Testis (tissue), 3 donors: Measurements from ENCODE around the gene MAN1A1. TPM values are rescaled to one million over a fixed set of nuclear protein-coding genes. Genes with fewer than 3 reads are reported as not detected.

Source experiments
- DNase-seq: peaks from one replicate; pipeline ENCODE4 v3.0.0-alpha.2; 2019
- H3K27ac ChIP-seq, 2 donors: fragments of 200-600 bp; sonication (generic); one replicate each; pipeline ENCODE4 v1.5.1; 2019
- H3K27me3 ChIP-seq: fragments of 200-600 bp; sonication (generic); one replicate; pipeline ENCODE4 v1.5.1; 2019
- H3K36me3 ChIP-seq: fragments of 200-600 bp; sonication (generic); one replicate; pipeline ENCODE4 v1.5.1; 2017; ENCODE audit warnings: low read depth; ENCODE audit errors: missing control alignments
- H3K4me1 ChIP-seq: fragments of 200-600 bp; sonication (generic); one replicate; pipeline ENCODE4 v1.5.1; 2019
- H3K4me3 ChIP-seq, 2 donors: fragments of 200-600 bp; sonication (generic); one replicate each; pipeline ENCODE4 v1.5.1; 2017 to 2019
- H3K9me3 ChIP-seq: fragments of 200-600 bp; sonication (generic); one replicate; pipeline ENCODE4 v1.5.1; 2017
- CTCF ChIP-seq, 3 experiments: fragments of 450-650 bp in 2 of 3; fragments of 200-600 bp in 1 of 3; sonication (generic) in 1 of 3; IDR thresholded peaks; one replicate each; pipeline ENCODE4 v1.5.1; 2016 to 2019; ENCODE audit warnings: antibody characterized with exemption in 3 of 3, mild to moderate bottlenecking in 2 of 3, moderate library complexity in 1 of 3
- POLR2A ChIP-seq: fragments of 450-650 bp; IDR thresholded peaks from one replicate; pipeline ENCODE4 v1.6.1; 2017; ENCODE audit warnings: antibody characterized with exemption, mild to moderate bottlenecking, moderate library complexity
- WGBS, 2 donors: methylation state at CpG; one replicate each; pipeline ENCODE4 v1.1.5; 2018; 5-methylcytosine and 5-hydroxymethylcytosine counted together
- intact Hi-C: fragments of 100-400 bp; cut with DNase I; formaldehyde crosslinking; loops from one replicate; pipeline ENCODE4 v1.15.1; 2023; ENCODE audit warnings: low total_unique reads
- polyA plus RNA-seq: library from polyadenylated mRNA; stranded (reverse); fragments of 350-450 nt; fragmentation: Illumina TruSeq; extraction: RNeasy Lipid Tissue Mini Kit (QIAGEN cat#74804); gene quantifications from one replicate; pipeline ENCODE4 v1.2.3, GENCODE V29; 2014; ENCODE audit warnings: low read depth, low replicate concordance; ENCODE audit not compliant: insufficient read depth
- total RNA-seq, 2 donors: library from RNA; depleted of rRNA; stranded (reverse); fragments of >200 nt; gene quantifications; one replicate each; pipeline ENCODE4 v1.2.3, GENCODE V29; 2016

The MAN1A1 gene
- total and polyA plus RNA-seq, 3 donors from 2014 or later: 12.8 to 21.1 (median 15.0) TPM

- no peak for DNase-seq
- no peaks in the 10 kb centered on the region for H3K36me3 ChIP-seq
- 92 to 94% methylated on average over 4 of the region's 4 CpGs for WGBS, 2 donors
These were observed 100.2 kb downstream of the MAN1A1 start for GRCh38 chr6:119249319-119249718.

DNA sequence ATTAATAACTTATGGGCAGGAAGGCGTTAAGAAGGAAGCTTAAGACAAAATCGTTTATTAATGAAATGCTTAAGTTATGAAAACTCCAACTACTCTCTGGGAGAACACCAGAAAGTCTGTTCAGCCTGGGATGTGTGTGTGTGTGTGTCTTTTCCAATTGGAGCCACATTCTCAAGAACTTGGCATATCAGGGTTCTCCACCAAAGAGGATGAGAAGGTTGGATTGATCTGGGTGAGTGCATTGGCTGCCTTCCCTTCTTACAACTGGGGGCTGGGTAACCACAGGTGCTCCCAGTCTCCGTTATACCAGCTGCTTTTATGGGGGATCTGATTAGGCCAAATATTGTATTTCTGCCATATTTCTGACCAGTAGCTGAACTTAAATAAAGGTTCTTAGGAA lies 102.1 kb downstream of the MAN1A1 start:
- DNase-seq: no peak
- no peaks in the 10 kb centered on the region for H3K9me3 ChIP-seq
- H3K27me3 ChIP-seq: no peaks in the 10 kb centered on the region
- H3K4me3 ChIP-seq: no peak overlapping the region
- H3K36me3 ChIP-seq: no peaks in the 10 kb centered on the region
- no peaks in the 10 kb centered on the region for H3K4me1 ChIP-seq
- no peak overlapping the region for H3K27ac ChIP-seq
- no peak for TF ChIP-seq CTCF (IDR thresholded peaks at IDR 0.05)
- TF ChIP-seq POLR2A: no peak
- intact Hi-C loops: no loop called here
- WGBS, 2 donors: 81 to 89% methylated on average over 3 of the region's 3 CpGs

More at GRCh38 chr6:119249319-119249718, 100.2 kb downstream of the MAN1A1 start:
- intact Hi-C loops: no loop called here
- H3K4me1 ChIP-seq: no peaks in the 10 kb centered on the region
- no peak overlapping the region for H3K4me3 ChIP-seq
- H3K9me3 ChIP-seq: no peaks in the 10 kb centered on the region
- no peaks in the 10 kb centered on the region for H3K27me3 ChIP-seq
- TF ChIP-seq POLR2A (no peak), CTCF (IDR thresholded peaks at IDR 0.05) (no peak)
- H3K27ac ChIP-seq: no peak overlapping the region

- WGBS, 2 donors: 88 to 96% methylated on average over 2 of the region's 2 CpGs
These were observed 105.9 kb downstream of the MAN1A1 start for GRCh38 chr6:119243657-119244056.

GRCh38 chr6:119243037-119243436 lies 106.5 kb downstream of the MAN1A1 start:
- Histone ChIP-seq H3K4me3 (no peak overlapping the region), H3K27me3 (no peaks in the 10 kb centered on the region), H3K27ac (no peak overlapping the region), H3K9me3 (no peaks in the 10 kb centered on the region), H3K4me1 (no peaks in the 10 kb centered on the region), H3K36me3 (no peaks in the 10 kb centered on the region)
- intact Hi-C loops: no loop called here
- DNase-seq: no peak
- no peak for TF ChIP-seq POLR2A
- no peak for TF ChIP-seq CTCF (IDR thresholded peaks at IDR 0.05)

More at GRCh38 chr6:119243657-119244056, 105.9 kb downstream of the MAN1A1 start:
- Histone ChIP-seq H3K9me3 (no peaks in the 10 kb centered on the region), H3K36me3 (no peaks in the 10 kb centered on the region), H3K27me3 (no peaks in the 10 kb centered on the region), H3K27ac (no peak overlapping the region), H3K4me3 (no peak overlapping the region), H3K4me1 (no peaks in the 10 kb centered on the region)
- intact Hi-C loops: no loop called here
- DNase-seq: no peak
- TF ChIP-seq CTCF (IDR thresholded peaks at IDR 0.05): no peak
- TF ChIP-seq POLR2A: no peak

- intact Hi-C loops: no loop called here
- H3K4me3 ChIP-seq: no peak overlapping the region
- no peaks in the 10 kb centered on the region for H3K9me3 ChIP-seq
- H3K27me3 ChIP-seq: no peaks in the 10 kb centered on the region
- TF ChIP-seq POLR2A (no peak), CTCF (IDR thresholded peaks at IDR 0.05) (no peak)
- WGBS, 2 donors: 75 to 81% methylated on average over 3 of the region's 3 CpGs
- H3K27ac ChIP-seq: no peak overlapping the region
- DNase-seq: no peak
- no peaks in the 10 kb centered on the region for H3K36me3 ChIP-seq
- H3K4me1 ChIP-seq: no peaks in the 10 kb centered on the region
These were observed 107.8 kb downstream of the MAN1A1 start for GRCh38 chr6:119241540-119242309.
